ENCODE results near the gene CDC14A.

CDC14A gene

DNA sequence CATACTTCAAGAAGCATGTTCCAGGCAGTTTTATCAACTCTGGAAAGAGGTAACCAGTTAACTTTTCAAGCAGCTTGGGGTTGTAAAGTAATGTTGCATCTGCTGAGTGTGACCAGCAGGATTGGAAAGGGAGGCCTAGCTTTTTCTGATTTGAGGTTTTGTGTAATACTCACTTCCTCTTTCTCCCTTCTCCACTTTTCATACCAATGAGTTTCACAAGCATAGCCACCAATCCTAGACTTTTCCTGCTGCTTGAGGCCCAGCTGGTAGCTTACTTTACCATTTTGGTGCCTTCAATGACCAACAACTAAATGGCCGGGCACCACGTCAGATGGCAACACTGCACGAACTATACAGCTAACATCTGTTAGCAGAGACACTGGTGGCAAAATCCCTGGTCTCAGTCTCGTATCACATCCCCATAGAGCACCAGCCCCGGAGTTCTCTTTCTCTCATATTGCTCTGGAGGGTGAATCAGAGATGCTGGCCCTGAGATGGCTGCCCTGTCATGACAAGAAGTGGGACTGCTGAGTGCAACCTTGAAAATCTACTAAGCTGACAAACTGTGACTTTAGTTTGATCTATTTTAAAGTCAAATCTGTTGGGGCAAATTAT is 170.8 kb downstream of the CDC14A start:
- Histone ChIP-seq H2AFZ (ENCODE audit: low read depth) (no peak overlapping the region), H3K9ac (no peak overlapping the region), H3K4me3 (IDR thresholded peaks at IDR 0.05; ENCODE audit: insufficient read depth, low read depth, low read length) (no peak overlapping the region), H3K27ac (no peak overlapping the region), H4K20me1 (ENCODE audit: insufficient read depth) (no peaks in the 10 kb centered on the region), H3K27me3 (ENCODE audit: insufficient read depth, low read depth) (no peaks in the 10 kb centered on the region), H3K4me2 (no peak overlapping the region), H3K36me3 (ENCODE audit: insufficient read depth) (no peaks in the 10 kb centered on the region), H3K4me1 (ENCODE audit: low read depth, poor library complexity, severe bottlenecking) (peaks cover 8% of the 10 kb centered on the region), H3K79me2 (ENCODE audit: insufficient read depth, low read depth) (no peaks in the 10 kb centered on the region)
- no peak for TF ChIP-seq CTCF (conservative IDR thresholded peaks at IDR 0.05; ENCODE audit: low read depth, low read length)

GRCh38 chr1:100524355-100524754 is 172.0 kb downstream of the CDC14A start:
- Histone ChIP-seq H3K4me3 (IDR thresholded peaks at IDR 0.05; ENCODE audit: insufficient read depth, low read depth, low read length) (no peak overlapping the region), H3K9ac (no peak overlapping the region), H3K27ac (no peak overlapping the region), H4K20me1 (ENCODE audit: insufficient read depth) (no peaks in the 10 kb centered on the region), H3K36me3 (ENCODE audit: insufficient read depth) (no peaks in the 10 kb centered on the region), H3K4me1 (ENCODE audit: low read depth, poor library complexity, severe bottlenecking) (peaks cover 14% of the 10 kb centered on the region), H3K4me2 (no peak overlapping the region), H3K79me2 (ENCODE audit: insufficient read depth, low read depth) (no peaks in the 10 kb centered on the region), H2AFZ (ENCODE audit: low read depth) (no peak overlapping the region), H3K27me3 (ENCODE audit: insufficient read depth, low read depth) (no peaks in the 10 kb centered on the region)
- TF ChIP-seq CTCF (conservative IDR thresholded peaks at IDR 0.05; ENCODE audit: low read depth, low read length) = no peak

DNA sequence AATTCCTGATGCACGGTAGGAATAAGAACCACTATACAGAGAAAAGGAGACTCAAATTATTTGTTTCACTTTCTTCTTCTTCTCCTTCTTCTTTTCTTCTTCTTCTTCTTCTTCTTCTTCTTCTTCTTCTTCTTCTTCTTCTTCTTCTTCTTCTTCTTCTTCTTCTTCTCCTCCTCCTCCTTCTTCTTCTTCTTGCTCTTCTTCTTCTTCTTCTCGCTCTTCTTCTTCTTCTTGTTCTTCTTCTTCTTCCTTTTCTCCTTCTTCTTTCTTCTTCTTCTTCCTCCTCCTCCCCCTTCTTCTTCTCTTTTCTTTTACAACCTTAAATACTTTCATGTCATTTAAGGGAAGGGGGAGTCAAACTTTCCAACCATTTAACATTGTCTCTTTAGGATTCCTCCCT is 174.6 kb downstream of the CDC14A start:
- TF ChIP-seq CTCF (conservative IDR thresholded peaks at IDR 0.05; ENCODE audit: low read depth, low read length) = no peak
- no peak overlapping the region for H3K4me3 ChIP-seq (IDR thresholded peaks at IDR 0.05; ENCODE audit: insufficient read depth, low read depth, low read length)
- H4K20me1 ChIP-seq (ENCODE audit: insufficient read depth) = no peaks in the 10 kb centered on the region
- no peak overlapping the region for H3K4me2 ChIP-seq
- H3K27ac ChIP-seq = no peak overlapping the region
- no peaks in the 10 kb centered on the region for H3K79me2 ChIP-seq (ENCODE audit: insufficient read depth, low read depth)
- H3K4me1 ChIP-seq (ENCODE audit: low read depth, poor library complexity, severe bottlenecking) = peaks cover 40% of the 10 kb centered on the region
- no peak overlapping the region for H2AFZ ChIP-seq (ENCODE audit: low read depth)
- H3K27me3 ChIP-seq (ENCODE audit: insufficient read depth, low read depth) = no peaks in the 10 kb centered on the region
- no peak overlapping the region for H3K9ac ChIP-seq
- H3K36me3 ChIP-seq (ENCODE audit: insufficient read depth) = no peaks in the 10 kb centered on the region

DNA sequence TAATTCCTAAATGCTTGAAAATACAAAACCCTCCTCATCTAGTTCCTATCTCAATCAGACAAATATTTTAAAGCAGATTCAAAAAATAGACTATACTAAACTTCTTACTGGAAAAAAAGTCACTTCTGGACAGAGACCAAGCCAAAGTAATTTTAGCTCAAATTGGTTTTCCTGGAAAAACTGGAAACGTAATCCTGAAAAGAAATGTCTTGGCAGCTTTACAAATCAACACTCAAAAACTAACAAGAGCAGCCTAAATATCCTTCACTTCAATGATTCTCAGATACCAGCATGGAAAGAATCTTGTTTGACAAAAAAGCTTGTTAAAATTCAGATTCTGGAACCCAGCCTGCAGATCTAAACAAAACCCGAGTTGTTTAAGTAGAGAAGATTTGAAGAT is 176.6 kb downstream of the CDC14A start:
- no peak overlapping the region for H3K9ac ChIP-seq
- H3K4me1 ChIP-seq (ENCODE audit: low read depth, poor library complexity, severe bottlenecking) = peaks cover 33% of the 10 kb centered on the region
- no peak overlapping the region for H2AFZ ChIP-seq (ENCODE audit: low read depth)

More for the DNA sequence above, 176.6 kb downstream of the CDC14A start:
- Histone ChIP-seq H3K27ac (no peak overlapping the region), H3K79me2 (ENCODE audit: insufficient read depth, low read depth) (no peaks in the 10 kb centered on the region), H3K27me3 (ENCODE audit: insufficient read depth, low read depth) (no peaks in the 10 kb centered on the region), H3K4me2 (no peak overlapping the region), H3K4me3 (IDR thresholded peaks at IDR 0.05; ENCODE audit: insufficient read depth, low read depth, low read length) (no peak overlapping the region), H4K20me1 (ENCODE audit: insufficient read depth) (no peaks in the 10 kb centered on the region), H3K36me3 (ENCODE audit: insufficient read depth) (no peaks in the 10 kb centered on the region)
- TF ChIP-seq CTCF (conservative IDR thresholded peaks at IDR 0.05; ENCODE audit: low read depth, low read length) = no peak
